ENCODE data around the gene CACNG4.

- TF ChIP-seq POLR2A (IDR thresholded peaks at IDR 0.05; ENCODE audit: low read depth, low read length) (no peak), CTCF (conservative IDR thresholded peaks at IDR 0.05; ENCODE audit: low read depth, low read length) (no peak), ELK1 (IDR thresholded peaks at IDR 0.05; ENCODE audit: borderline replicate concordance, low read depth, low read length) (no peak), RFX5 (IDR thresholded peaks at IDR 0.05; ENCODE audit: low read depth, low read length) (no peak), USF2 (IDR thresholded peaks at IDR 0.05; ENCODE audit: low read depth, low read length) (no peak), CEBPB (IDR thresholded peaks at IDR 0.05; ENCODE audit: low read depth, low read length) (no peak), NFE2L2 (IDR thresholded peaks at IDR 0.05; ENCODE audit: low read depth, low read length) (no peak), SMC3 (IDR thresholded peaks at IDR 0.05; ENCODE audit: low read depth, low read length) (no peak), BHLHE40 (IDR thresholded peaks at IDR 0.05; ENCODE audit: low read depth, low read length) (no peak), RCOR1 (IDR thresholded peaks at IDR 0.05; ENCODE audit: insufficient replicate concordance, low read length) (no peak), MAZ (IDR thresholded peaks at IDR 0.05; ENCODE audit: borderline replicate concordance, low read depth, low read length) (no peak)
Measured at GRCh38 chr17:66946251-66946650, 18.3 kb upstream of the CACNG4 start.

All from IMR-90 (cell line).